Activated CD8-positive, alpha-beta memory T cell treated with anti-CD3 and anti-CD28 coated beads, Interleukin-2, amount 50 U/mL, for 24 hours (primary cell): ENCODE data around the gene DLX3.

Experiments used
- DNase-seq: peaks from one replicate; pipeline ENCODE4 v3.0.0-alpha.2; 2020; ENCODE audit errors: extremely low read depth

Gene DLX3

GRCh38 chr17:49957350-49957749, 37.7 kb downstream of the DLX3 start:
- no peak for DNase-seq

DNA sequence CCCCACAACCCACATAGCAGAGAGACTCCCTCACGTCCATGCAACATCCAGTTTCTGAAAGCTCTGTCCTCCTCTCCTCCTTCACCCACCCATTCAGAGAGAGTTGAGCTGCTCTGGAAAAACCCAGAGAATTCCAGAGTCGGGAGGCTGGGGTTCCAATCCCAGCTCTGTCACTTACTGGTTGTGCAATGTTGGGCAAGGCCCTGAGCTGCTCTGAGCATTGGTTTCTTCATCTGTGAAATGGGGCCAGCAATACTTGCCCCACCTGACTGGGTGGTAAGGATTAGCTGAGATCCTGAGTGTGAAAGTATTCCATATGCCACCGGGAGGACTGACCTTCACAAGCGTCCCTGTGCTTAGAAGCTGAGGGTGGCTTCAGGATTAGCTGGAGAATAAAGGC, 38.2 kb downstream of the DLX3 start:
- no peak for DNase-seq

- no peak for DNase-seq
Measured at GRCh38 chr17:49955157-49955556, 39.9 kb downstream of the DLX3 start.

- DNase-seq = no peak
Measured at GRCh38 chr17:49952912-49953497, 42.0 kb downstream of the DLX3 start.

GRCh38 chr17:49952209-49952911, 42.7 kb downstream of the DLX3 start:
- peak; percentile 56 for DNase-seq

DNA sequence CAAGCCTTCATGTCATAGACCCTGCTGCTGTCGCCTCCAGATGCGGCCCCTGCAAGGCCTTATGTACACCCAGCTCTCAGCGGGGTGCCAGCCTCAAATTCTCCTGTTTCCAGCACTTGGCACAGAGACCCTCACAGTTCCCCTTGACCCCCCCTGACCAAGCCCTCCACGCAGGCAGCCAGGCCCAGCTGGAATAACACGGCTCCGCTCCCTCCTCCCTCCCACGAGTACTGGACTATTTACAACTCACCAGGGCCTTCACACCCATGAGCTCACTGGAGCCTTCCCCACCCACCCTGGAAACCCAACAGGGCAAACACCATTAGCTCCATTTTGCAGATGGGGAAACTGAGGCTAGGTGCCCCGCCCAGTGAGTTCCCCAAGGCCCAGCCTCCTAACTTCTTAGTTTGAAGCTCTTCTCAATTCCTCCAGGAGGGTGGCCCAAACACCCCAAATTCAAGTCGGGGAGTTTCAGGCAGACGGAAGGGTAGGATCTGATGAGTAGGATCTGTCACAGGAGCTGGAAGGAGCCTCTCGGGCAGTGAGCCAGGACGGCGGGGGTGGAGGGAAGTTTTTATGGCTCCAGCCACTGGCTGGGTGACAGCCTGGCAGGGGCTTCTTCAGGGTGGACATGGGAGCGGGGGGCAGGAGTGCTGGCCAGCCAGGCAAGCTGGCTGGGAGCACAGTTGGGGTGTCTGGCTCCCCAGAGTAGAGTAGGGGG, 43.5 kb downstream of the DLX3 start:
- no peak for DNase-seq

DNA sequence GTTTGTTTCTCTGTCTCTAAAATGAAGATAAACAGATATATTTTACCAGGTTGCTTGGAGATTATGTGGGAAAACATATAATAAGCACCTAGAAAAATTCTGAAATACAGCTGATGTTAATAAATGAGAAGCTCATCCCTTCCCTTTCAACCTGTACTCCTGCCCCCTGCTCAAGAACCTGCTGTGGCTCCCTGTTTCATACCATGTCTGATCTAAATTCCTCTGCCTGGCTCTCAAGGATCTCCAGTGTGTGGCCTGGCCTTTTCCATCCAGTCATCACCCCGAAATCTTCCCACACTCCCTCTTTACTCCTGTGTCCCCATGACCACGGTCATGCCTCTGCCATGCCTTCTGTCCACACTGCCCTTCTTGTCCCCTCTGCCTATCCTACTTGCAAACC, 45.4 kb downstream of the DLX3 start:
- DNase-seq = no peak

DNA sequence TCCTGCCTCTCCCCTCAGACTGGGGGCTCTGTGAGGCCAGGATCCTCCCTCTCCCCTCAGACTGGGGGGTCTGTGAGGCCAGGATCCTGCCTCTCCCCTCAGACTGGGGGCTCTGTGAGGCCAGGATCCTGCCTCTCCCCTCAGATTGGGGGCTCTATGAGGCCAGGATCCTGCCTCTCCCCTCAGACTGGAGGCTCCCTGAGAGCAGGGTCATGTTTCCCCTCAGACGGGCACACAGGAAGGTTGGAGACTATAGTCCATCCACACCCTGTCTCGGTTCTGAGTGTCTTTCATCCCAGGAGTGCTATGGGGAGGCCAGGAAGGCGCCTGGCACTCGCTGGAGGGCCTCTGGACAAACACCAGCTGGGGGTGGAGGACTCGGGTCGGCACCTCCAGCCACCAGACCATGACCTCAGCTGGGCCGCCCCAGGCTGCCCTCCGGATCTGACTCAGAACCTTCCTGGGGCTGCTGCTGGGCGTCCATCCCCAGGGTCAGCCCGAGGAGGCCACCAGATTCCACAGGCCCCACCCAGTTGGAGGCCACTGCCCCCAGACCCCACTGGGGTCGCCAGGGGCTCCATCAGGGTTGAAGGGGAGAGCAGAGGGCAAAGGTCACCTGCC, 48.0 kb downstream of the DLX3 start:
- DNase-seq = no peak

- DNase-seq = no peak
Measured at GRCh38 chr17:49946208-49946607, 48.8 kb downstream of the DLX3 start.

GRCh38 chr17:49944273-49944870, 50.7 kb downstream of the DLX3 start:
- DNase-seq = no peak

- no peak for DNase-seq
Measured at GRCh38 chr17:49942947-49943346, 52.1 kb downstream of the DLX3 start.

DNA sequence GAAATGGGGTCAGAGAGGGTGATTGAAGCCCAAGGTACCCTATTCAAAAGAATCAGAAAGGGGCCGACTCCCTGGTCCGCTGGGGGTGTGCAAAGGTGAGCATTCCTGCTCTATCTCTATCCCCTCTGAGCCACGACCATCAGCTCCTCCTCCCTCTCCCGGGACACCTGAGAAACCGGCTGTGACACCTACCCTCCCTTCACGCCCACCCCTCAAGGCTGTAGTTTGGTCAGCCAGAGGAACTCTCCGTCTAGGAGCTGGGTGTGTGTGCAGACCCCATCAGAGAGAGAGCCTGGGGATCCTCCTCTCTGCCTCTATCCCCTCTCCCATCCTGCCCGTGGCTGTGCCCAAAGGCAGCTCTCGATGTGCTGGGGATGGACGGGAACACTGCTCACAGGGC, 53.6 kb downstream of the DLX3 start:
- DNase-seq = no peak
